Inflammatory macrophage treated with lipopolysaccharide for 4 hours (primary cell): Measurements from ENCODE around the gene ATG10.
"Not testable (repeated sequence)": the region's sequence is repeated elsewhere in the genome, so short reads cannot be mapped to it uniquely, and the experiment has no call there.

Source experiments
- DNase-seq: peaks from one replicate; pipeline ENCODE4 v3.0.0-alpha.2; 2020

Gene ATG10

DNA sequence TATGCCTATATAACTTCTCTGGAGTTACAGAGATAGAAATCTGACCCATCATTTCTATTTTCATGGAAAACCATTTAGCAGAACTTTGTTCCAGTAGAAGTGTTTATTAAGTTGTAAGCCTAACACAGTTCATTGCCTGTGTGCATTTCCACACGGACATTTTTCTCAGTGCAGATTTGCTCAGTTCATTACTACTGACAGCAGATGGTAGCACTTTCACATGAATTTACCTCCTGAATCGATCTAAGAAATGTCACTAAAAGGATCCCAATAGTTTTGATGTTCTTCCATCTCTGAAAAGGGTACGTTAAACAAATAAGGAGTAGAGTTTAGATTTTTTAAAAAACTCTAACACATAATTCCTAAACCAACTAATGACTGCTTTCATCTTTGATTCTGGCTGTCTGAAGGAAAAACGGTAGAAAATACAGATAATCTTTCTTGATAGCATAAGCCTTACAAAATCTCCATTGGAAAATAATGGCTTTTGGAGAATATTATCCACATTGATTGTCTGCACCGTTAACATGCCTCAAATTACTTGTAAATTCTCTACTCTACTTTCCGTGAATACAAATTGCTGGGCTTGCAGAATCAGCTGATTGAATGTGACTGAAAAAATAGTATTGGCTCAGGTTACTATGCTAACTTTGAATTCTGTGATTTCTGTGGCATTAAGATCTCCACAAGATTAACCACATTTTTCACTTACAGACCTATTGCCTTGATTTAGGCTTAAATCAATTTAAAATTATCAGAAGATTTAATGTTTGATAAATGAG, 273.2 kb downstream of the ATG10 start:
- DNase-seq = no peak

DNA sequence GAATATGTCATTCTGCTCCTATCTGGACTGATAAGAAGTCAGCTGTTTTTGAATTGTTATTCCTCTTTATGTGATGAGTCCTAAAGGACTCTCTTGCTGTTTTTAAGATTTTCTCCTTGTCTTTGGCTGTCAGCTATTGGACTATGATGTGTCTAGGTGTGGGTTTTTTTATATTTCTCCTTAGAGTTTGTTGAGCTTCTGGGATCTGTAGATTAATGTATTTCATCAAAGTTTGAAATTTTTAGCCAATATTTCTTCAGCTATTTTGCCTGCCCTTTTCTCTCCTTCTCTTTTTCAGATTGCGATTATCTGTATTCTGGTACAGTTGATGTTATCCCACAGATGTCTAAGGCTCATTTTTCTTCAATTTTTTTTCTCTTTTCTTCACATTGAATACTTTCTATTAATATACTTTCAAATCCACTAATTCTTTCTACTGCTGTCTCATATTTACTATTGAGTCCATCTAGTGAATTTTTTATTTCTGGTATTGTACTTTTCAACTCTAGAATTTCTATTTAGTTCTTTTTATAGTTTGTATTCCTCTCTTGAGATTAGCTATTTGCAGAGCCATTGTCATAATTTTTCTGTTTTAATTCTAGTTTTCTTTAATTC, 275.2 kb downstream of the ATG10 start:
- no peak for DNase-seq

DNA sequence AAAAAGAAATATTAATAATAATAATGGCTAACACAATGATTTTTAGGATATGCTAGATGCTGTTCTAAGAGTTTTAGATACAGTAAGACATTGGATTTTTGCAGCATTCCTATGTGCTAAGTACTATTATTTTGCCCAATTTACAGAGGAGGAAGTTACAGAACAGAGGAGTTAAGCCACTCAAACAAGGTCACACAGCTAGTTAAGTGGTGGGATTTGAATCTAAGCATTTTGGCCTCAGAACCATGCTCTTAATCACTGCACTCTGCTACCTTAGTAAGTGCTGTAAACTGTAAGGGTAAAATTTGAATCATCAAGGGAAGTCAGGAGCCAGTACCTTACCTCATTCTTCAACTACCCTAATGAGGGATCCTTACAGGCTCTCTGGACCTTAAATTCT, 280.9 kb downstream of the ATG10 start:
- no peak for DNase-seq

DNA sequence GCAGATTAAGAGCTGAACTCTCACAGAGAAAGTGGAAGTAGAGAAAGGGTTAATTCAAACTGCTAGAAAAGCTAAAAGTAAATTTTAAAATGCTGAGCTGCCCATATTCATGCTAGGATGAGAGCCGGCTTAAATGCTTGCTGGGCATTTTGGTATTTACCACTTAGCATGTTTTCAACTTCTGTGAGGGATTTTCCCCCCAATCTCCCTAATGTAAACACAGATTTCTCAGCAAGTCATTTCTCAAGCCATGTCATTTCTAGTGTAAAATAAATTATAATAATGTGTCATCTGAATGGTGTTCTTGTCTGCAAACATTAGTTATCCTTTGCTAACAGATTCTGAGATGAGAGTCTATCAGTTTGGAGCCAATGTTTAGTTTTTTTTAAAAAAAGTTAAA, 284.0 kb downstream of the ATG10 start:
- no peak for DNase-seq

DNA sequence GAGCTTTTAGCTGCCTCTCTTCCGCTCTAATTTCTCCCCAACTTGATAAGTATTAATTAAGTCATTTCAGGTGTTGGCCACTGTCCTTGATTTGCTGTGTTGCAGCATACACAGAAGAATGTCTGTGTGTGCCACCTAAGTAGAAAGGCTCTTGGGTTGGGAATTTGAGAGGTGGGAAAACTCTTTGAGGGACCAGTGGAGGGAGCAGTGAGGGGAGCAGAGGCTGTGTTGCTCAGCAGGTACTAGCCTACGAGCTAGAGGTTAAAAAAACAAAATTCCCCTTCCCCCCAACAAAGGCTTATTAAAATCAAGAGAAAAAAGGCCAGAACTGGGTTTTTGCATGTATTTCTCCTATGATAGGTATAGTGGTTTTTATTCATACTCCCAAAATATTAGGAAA, 285.4 kb downstream of the ATG10 start:
- no peak for DNase-seq

DNA sequence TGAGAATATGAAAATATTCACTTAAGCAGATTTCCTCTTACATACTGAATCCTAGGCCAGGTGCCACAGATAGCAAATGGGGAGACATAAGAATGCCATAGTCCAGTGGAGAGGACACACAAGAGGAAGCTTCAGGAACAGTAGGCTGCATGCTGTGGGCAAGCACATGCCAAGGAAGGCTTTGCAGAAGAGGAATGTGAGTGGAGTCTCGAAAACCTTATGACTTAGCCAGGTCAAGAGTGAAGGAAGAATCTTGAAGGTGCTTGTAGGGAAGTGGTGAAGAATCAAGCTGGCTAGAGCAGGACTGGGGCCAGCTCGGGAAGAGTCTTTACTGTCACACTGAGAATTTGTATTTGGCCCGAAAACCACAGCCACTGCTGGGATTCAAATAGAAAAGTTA, 285.9 kb downstream of the ATG10 start:
- DNase-seq = no peak

DNA sequence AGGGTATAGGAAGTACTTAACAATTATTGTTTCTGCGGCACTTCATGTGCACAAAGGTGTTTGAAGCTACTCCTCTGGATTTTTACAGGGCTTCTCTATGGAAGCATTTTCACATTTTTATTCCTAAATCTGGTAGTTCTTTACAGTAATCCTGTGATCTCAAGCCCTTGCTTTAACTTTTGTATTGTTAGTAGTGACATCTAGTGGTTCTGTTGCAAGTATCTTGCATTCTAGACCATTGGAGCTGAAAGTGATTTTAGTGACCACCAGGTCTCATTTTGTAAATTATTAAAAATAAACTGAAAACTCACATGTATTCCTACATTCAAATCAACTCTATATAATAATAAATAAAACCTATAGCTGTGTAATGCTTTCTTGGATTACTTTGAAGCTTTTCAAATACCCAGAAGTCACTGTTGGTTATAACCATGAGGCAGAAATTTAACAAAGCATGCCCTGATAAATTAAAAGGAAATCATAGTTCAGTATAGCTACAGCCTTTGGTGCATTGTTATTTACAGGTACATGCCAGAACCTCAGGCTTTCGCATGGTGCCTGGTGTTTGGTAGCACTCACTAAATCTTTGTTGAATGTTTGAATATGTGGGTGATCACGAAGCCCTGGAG, 287.5 kb downstream of the ATG10 start:
- no peak for DNase-seq

DNA sequence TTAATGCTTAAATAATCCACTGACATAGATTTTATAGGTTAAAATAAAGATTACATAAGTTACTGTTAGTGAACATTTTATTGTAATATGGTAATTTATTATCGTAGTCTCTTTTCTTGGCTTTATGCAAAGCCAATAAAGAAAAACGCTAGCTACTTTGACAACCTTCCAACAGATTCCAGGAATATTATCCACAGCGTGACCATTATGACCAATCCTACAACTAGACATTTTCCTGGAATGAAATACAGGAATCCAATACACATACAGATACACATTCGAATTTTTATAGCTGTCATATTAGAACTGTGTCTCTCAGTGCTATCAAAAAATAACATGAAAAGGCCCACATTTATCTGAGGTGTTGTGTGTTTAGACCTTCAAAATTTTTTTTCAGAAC, 293.2 kb downstream of the ATG10 start:
- no peak for DNase-seq

DNA sequence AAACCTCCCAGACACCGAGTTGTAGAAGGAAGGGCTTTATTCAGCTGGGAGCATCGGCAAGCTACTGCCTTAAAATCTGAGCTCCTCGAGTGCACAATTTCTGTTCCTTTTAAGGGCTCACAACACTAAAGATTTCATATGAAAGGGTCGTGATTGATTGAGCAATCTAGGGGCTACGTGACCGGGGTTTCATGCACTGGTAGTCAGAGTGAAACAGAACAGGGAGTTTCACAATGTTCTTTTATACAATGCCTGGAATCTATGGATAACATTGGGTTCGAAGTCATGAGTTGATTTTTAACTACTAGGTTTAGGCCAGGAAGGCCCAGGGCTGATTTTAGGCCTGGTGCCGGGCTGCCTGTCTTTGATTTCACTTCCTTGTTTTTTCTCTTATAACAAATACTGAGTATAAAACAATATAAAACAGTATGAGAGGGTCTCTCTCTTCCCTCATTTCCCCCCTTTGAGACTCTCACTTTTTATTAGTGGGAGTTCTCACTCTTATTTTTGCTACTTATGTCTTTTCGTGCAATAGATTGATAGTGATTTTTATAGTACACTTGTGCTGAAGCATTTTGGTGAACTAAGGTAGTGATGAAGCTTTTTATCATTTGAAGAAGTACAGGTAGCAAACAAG, 295.6 kb downstream of the ATG10 start:
- DNase-seq = not testable (repeated sequence)

DNA sequence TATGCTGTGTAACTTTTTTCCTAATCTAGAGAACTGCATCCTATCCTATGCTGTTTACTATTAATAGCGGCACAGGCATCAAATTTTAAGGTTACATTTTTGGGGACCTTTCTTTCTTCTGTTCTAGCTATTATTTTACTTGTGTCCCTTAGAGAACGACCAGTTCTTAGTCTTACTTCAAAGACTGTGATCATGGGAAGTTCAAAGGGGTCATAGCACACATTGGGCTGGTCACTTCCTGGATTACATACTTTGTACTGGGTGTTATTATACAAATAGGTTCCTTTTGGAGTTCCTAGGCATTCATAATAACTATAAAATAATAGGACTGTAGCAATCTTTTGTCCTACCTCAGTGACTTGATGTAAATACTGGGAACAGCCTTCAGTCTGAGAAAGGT, 297.5 kb downstream of the ATG10 start:
- DNase-seq = not testable (repeated sequence)

DNA sequence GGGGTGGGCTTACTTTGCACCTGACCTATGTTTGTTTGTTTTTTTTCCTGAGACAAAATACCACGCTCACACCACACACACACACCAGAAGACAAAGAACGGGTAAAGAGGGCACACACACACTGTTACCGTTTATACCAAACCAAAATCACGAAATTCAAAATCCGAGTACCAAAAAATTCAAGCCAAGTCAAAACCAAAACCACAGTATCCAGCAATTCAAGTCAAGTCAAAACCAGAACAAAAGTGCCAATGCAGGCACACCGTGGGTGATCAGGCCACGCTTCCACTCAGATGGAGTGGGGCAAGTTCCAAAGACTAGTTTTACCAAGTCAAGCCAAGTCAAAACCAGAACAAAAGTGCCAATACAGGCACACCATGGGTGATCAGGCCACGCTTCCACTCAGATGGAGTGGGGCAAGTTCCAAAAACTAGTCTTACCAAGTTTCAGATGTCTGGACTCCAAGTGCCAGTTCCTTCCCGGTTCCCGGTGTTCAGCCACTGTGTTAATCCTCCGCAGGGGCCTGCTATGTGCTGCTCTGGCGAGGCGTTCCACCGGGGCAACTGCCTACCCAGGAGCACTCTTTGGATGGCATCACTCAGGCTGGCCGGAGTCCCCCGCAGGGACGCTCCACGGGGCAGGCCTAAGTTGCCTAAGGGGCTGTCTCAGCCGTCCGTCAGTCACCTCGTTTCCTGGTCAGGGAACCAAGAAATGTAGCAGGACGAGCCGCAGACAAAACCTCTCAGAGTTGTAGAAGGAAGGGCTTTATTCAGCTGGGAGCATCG, 300.9 kb downstream of the ATG10 start:
- not testable (repeated sequence) for DNase-seq

DNA sequence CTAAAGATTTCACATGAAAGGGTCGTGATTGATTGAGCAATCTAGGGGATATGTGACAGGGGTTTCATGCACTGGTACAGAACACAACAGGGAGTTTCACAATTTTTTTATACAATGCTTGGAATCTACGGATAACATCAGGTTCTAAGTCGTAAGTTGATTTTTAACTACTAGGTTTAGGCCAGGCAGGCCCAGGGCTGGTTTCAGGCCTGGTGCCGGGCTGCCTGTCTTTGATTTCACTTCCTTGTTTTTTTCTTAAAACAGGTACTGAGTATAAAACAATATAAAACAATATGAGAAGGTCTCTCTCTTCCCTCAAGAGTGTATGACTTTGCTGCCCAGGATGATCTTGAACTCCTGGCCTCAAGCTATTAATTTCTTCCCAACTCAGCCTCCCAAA, 301.6 kb downstream of the ATG10 start:
- not testable (repeated sequence) for DNase-seq

DNA sequence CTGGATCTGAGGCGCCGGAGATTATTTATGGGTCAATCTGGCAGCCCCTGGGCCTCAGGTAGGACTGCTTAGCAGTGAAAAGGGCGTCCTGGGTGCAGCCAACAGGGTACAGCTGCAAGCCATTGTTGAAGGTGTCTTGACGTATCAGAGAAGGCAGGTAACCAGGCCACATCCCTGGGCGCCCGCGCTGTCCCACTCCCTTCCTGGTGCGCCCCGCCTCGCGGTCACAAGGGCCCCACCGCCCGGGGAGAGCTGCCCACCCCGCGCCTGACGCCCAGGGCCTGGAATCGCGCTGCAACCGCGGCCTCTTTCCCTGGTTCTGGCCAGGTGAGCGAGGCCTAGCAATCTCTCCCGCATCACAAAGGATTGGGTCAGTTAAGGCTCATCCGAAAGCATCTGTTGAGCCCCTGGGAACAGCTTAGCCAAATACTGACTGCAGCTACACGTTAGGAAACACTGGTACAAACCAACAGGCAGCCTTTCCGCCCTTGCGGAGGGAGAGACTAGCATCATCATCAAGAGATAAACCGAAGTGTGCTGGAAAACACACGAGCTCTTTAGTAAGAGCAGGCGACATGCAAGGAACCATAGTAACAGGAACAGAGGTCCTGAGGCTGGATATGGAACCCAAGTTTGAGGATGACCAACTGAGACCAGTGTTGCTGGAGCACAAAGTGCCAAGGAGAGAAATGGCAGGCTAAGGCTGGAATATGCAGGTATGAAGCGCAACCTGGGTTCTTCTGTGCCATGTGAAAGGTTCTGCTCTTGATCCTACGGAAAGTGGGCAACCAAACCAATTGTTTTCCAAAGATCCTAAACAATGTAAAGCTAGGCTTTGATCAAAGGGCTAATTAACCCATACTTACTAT, 302.8 kb downstream of the ATG10 start:
- no peak for DNase-seq

DNA sequence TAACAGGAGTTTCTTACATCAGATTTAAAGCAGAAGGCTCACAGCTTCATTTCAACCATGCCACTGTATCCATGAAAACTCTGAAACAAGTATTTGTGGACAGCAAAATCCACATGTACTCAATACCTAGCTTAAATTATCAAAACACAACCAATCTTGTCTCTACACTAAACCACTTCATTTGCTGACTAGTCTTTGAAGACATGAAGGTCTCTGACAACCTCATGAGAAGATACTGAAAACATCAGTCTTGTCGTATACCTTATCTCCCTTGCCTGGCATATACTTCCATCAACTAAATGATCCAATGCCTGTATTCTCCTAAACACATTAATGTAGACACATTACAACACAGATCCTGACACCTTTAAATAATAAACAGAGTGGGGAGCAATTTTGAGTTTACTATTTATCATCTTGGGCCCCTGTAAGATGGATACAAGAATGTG, 303.4 kb downstream of the ATG10 start:
- no peak for DNase-seq

DNA sequence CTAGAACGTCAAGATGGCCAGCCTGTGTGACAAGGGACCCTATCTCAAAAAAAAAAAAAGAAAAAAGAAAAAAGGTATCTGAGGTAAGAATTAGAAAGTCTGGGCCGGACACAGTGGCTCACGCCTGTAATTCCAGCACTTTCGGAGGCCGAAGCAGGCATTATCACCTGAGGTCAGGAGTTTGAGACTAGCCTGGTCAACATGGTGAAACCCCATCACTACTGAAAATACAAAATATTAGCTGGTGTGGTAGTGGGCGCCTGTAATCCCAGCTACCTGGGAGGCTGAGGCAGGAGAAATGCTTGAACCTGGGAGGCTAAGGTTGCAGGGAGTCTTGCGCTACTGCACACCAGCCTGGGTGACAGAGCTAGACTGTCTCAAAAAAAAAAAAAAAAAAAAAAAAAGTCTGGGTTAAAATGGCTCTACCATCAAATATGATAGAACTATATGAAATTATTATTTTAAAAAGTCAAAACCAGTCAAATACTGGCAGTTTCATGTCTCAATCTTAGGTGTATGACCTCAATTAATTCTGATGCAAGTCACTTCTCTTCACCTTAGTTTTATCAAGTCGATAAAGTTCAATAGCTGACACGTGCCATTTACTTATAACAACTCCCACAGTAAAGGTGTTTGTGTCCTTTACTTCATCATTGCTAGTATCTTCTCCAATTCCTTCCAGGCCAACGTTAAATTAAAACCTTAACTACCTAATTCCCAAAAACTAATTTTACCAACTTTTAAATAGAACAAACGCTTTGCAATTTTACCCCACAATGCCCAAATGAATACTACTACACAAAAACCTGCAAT, 305.2 kb downstream of the ATG10 start:
- DNase-seq = no peak

DNA sequence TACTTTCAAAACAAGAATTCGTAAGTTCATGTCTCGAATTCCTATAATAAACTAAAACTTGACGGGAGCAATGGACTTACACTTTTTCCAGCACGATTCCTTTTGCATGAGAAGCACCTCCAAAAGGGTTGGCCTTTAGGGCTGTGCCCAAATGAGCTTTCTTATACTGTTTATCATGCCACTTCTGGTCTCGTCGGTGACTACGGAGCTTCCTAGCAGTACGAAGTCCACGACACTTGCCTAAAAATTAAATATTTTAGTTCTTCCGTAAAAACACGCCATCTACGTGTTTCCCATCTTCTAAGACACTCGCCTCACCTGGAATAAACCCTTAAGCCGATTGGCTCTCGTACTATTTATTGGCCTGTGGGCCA, 305.8 kb downstream of the ATG10 start:
- DNase-seq = peak; percentile 12

DNA sequence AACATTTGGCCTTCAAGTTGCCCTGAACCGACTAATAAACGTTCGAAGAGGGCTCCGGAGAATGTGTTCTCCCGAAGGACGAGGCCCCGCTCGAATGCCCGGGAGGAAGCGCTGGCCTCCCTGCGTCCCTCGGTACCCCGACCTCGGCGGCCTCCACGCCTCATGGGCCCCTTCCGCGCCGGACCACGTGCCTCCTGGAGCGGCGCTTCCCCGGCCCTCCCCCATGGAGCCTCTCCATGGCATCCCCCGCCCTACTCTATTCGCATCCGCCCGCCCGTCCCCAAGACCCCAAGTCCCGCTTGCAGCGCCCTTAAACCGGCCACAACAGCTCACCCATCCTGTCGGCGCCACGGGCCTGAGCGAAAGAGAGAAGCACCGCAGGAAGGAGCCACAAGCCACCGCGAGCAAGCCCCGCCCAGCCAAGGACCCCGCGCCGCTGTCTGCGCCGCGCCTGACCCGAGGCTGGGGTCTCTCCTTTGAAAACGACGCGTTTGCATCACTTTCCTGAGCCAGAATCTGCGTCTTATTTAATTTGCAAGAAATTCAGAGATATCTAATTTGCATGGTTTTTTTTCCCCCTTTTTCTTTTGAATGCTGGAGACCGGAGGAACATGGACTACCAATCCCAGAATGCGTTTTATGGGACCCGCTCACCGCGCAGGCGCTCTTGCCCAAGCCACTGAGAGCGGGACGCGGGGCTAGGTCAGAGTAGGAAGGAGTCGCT, 306.3 kb downstream of the ATG10 start, which contains the start of gene RPS23:
Gene RPS23 (minus strand): TSS at position 368 of the 724 bp plus-strand sequence. CDS start 31 bp downstream, at position 337.
- peak; percentile 91 for DNase-seq

DNA sequence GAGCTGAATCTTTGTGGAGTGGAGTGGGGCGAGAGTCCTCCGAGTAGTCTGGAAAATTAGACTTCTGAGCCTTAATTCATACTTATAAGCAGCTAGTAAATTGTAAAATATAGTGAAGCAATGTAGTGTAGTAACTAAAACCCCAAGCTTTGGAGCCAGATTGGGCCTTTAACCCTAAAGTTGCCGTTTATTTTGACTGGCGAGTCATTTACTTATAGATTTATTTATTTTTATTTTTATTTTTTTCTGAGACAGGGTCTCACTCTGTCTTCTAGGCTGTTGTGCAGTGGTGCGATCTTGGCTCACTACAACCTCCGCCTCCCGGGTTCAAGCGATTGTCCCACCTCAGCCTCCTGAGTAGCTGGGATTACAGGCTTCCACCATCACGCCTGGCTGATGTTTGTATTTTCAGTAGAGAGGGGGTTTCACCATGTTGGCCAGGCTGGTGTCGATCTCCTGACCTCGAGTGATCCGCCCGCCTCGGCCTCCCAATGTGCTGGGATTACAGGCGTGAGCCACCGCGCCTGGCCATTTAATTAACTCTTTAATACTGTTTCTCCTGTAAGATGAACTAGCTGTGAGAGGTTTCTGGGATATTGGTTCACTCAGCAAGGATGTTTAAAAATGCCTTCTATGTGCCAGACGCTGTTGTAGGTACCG, 307.0 kb downstream of the ATG10 start:
- DNase-seq = no peak

DNA sequence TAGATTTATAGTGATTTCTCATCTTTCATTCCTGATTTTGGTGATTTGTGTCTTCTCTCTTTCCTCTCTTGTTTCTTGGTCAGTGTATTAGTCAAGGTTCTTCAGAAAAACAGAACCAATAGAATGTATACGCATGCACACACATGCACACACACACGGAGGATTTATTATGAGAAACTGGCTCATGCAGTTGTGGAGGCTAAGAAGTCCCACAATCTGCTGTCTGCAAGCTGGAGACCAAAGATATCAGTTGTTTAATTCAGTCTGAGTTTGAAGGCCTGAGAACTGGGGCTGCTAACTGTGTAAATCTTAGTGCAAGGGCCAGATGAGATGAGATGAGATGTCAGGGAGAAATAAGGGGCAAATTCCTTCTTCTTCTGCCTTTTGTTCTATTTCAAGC, 312.1 kb downstream of the ATG10 start:
- DNase-seq = no peak

DNA sequence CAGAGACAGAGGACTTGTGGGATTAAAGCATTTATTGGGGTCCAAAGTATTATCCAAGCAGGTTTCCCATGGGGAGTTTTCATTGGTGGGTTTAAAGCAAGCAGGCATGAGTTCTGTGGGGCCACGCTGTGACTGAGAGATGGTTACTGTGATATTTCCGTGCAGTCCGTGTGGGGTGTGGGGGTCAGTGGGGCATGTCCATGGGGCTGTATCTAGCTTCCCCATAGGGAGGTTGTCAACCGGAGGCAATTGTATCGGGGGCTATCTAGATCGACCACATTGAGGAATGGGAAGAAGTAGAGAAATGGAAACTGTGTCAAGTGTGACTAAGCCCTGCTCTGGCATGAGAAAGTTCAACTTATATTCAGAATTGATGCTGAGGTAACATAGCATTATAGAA, 313.4 kb downstream of the ATG10 start:
- no peak for DNase-seq
